ENCODE data around the gene TMEM163.

DNA sequence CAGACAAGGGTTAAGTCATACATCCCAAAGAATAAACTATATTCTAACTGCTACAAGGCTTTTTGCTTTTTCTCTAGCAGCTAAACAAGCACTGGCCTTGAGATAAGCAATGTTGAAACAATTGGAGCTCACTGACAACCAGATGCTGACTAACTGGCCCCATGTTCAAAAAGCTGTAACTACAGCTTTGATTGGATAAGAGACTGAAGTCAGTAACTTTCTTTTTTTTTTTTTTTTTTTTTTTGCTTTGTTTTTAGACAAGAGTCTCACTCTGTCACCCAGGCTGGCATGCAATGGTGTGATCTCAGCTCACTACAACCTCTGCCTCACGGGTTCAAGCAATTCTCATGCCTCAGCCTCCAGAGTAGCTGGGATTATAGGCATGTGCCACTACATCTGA lies 45.4 kb upstream of the TMEM163 start:
- TF ChIP-seq, protein P1, sequence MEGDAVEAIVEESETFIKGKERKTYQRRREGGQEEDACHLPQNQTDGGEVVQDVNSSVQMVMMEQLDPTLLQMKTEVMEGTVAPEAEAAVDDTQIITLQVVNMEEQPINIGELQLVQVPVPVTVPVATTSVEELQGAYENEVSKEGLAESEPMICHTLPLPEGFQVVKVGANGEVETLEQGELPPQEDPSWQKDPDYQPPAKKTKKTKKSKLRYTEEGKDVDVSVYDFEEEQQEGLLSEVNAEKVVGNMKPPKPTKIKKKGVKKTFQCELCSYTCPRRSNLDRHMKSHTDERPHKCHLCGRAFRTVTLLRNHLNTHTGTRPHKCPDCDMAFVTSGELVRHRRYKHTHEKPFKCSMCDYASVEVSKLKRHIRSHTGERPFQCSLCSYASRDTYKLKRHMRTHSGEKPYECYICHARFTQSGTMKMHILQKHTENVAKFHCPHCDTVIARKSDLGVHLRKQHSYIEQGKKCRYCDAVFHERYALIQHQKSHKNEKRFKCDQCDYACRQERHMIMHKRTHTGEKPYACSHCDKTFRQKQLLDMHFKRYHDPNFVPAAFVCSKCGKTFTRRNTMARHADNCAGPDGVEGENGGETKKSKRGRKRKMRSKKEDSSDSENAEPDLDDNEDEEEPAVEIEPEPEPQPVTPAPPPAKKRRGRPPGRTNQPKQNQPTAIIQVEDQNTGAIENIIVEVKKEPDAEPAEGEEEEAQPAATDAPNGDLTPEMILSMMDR (IDR thresholded peaks at IDR 0.05): no peak
- no peak for TF ChIP-seq POLR2A (IDR thresholded peaks at IDR 0.05)

All from uterus (tissue), 2 donors.